PFSK-1 (cell line): ENCODE results near the gene ACTN1.

ENCODE experiments used
- TAF1 ChIP-seq: IDR thresholded peaks from 2 replicates; pipeline ENCODE4 v1.6.1; 2012; ENCODE audit warnings: low read length, control low read depth, borderline replicate concordance; ENCODE audit not compliant: insufficient read depth
- TF ChIP-seq, protein P1 (sequence below), 2 experiments: IDR thresholded peaks; 2 replicates each; pipeline versions ENCODE4 v1.6.1 to v1.8.0; 2011 to 2012; ENCODE audit warnings: low read depth in 2 of 2, low read length in 2 of 2, control low read depth in 1 of 2, inconsistent platforms in 1 of 2, mild to moderate bottlenecking in 1 of 2, moderate library complexity in 1 of 2; ENCODE audit not compliant: insufficient read depth in 1 of 2

GRCh38 chr14:68949601-68949965, 29.5 kb downstream of the ACTN1 start:
- TF ChIP-seq TAF1 = no peak
- TF ChIP-seq, protein P1, sequence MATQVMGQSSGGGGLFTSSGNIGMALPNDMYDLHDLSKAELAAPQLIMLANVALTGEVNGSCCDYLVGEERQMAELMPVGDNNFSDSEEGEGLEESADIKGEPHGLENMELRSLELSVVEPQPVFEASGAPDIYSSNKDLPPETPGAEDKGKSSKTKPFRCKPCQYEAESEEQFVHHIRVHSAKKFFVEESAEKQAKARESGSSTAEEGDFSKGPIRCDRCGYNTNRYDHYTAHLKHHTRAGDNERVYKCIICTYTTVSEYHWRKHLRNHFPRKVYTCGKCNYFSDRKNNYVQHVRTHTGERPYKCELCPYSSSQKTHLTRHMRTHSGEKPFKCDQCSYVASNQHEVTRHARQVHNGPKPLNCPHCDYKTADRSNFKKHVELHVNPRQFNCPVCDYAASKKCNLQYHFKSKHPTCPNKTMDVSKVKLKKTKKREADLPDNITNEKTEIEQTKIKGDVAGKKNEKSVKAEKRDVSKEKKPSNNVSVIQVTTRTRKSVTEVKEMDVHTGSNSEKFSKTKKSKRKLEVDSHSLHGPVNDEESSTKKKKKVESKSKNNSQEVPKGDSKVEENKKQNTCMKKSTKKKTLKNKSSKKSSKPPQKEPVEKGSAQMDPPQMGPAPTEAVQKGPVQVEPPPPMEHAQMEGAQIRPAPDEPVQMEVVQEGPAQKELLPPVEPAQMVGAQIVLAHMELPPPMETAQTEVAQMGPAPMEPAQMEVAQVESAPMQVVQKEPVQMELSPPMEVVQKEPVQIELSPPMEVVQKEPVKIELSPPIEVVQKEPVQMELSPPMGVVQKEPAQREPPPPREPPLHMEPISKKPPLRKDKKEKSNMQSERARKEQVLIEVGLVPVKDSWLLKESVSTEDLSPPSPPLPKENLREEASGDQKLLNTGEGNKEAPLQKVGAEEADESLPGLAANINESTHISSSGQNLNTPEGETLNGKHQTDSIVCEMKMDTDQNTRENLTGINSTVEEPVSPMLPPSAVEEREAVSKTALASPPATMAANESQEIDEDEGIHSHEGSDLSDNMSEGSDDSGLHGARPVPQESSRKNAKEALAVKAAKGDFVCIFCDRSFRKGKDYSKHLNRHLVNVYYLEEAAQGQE (IDR thresholded peaks at IDR 0.05; ENCODE audit: insufficient read depth in 1 of 2, low read depth in 2 of 2, low read length in 2 of 2) = no peak
